Ishikawa (cell line): ENCODE data around the gene MFGE8.

Source experiments
- EGR1 ChIP-seq: IDR thresholded peaks from 2 replicates; pipeline ENCODE4 v1.6.1; 2012
- EP300 ChIP-seq: IDR thresholded peaks from 2 replicates; pipeline ENCODE4 v1.6.1; 2012; ENCODE audit warnings: borderline replicate concordance
- NFIC ChIP-seq: IDR thresholded peaks from 2 replicates; pipeline ENCODE4 v1.6.1; 2012
- RAD21 ChIP-seq: IDR thresholded peaks from 2 replicates; pipeline ENCODE4 v1.6.1; 2012; ENCODE audit warnings: low read depth
- TAF1 ChIP-seq: IDR thresholded peaks from 2 replicates; pipeline ENCODE4 v1.6.1; 2012; ENCODE audit warnings: low read depth, mild to moderate bottlenecking
- USF1 ChIP-seq: IDR thresholded peaks from 2 replicates; pipeline ENCODE4 v1.6.1; 2012
- YY1 ChIP-seq: IDR thresholded peaks from 2 replicates; pipeline ENCODE4 v1.6.1; 2012; ENCODE audit warnings: low read depth
- TF ChIP-seq, protein P1 (sequence below): IDR thresholded peaks from 2 replicates; pipeline ENCODE4 v1.6.1; 2012

- TF ChIP-seq, protein P1, sequence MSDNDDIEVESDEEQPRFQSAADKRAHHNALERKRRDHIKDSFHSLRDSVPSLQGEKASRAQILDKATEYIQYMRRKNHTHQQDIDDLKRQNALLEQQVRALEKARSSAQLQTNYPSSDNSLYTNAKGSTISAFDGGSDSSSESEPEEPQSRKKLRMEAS, result no peak
- no peak for TF ChIP-seq TAF1
- no peak for TF ChIP-seq EGR1
- no peak for TF ChIP-seq RAD21
- no peak for TF ChIP-seq YY1
- no peak for TF ChIP-seq EP300
- no peak for TF ChIP-seq USF1
- TF ChIP-seq NFIC, result peak; percentile 63
These were observed 21.5 kb downstream of the MFGE8 start for GRCh38 chr15:88891540-88892254.
